Measurements from ENCODE around the gene HRK. TPM values are rescaled to one million over a fixed set of nuclear protein-coding genes. Genes with fewer than 3 reads are reported as not detected.

Gene HRK
- total and polyA plus RNA-seq, 2 of the 8 experiments (the other 6 are each of a cell fraction or from before 2014, with no cell fraction given), result 1.6 to 2.7 TPM

GRCh38 chr12:116890330-116890729 lies 9.1 kb upstream of the HRK start:
- POLR2A ChIA-PET (ENCODE audit: partially characterized antibody), result no interaction called here
- H3K9me3 ChIP-seq (ENCODE audit: insufficient read depth in 2 of 2, low read depth in 1 of 2, low read length in 1 of 2), result no peaks in the 10 kb centered on the region; a peak in 1 of 4 replicates
- H4K5ac ChIP-seq (ENCODE audit: insufficient read length, low read depth, low read length), result no peak overlapping the region
- H3K18ac ChIP-seq (ENCODE audit: extremely low read depth, low read length), result no peak overlapping the region
- CTCF ChIA-PET (ENCODE audit: partially characterized antibody), result interaction anchor here (1.2 to 2.5 kb wide), 2 partner anchors 10 to 27 kb away, joined by 3 to 6 read pairs; no protein-coding TSS in a partner anchor
- no peaks in the 10 kb centered on the region for H3K79me1 ChIP-seq (ENCODE audit: low read depth, low read length)
- H4K8ac ChIP-seq (ENCODE audit: extremely low read depth, insufficient read depth, low read length), result no peak overlapping the region
- no peaks in the 10 kb centered on the region for H4K20me1 ChIP-seq (replicated peaks in 1 of 2; ENCODE audit: control insufficient read depth in 1 of 2, insufficient read depth in 2 of 2, low read length in 2 of 2)
- no peak overlapping the region for H3K4me3 ChIP-seq (ENCODE audit: extremely low read depth in 1 of 4, insufficient read depth in 2 of 4, low read depth in 3 of 4, low read length in 4 of 4)
- H2AK5ac ChIP-seq (ENCODE audit: low read depth, low read length), result no peak overlapping the region
- H3K4ac ChIP-seq (replicated peaks; ENCODE audit: insufficient read length, low read depth, low read length), result no peak overlapping the region
- no peak overlapping the region for H4K91ac ChIP-seq (replicated peaks; ENCODE audit: insufficient read length, low read length)
- H3K4me2 ChIP-seq (ENCODE audit: insufficient read depth in 1 of 2, low read depth in 2 of 2, low read length in 2 of 2), result no peak overlapping the region
- no peak overlapping the region for H3K14ac ChIP-seq (ENCODE audit: insufficient read length)
- no peak overlapping the region for H2BK5ac ChIP-seq (ENCODE audit: low read depth, low read length)
- TF ChIP-seq KDM1A (IDR thresholded peaks at IDR 0.05; ENCODE audit: borderline replicate concordance, low read length), result peak; percentile 76; the same call in 1 of the 2 replicates
- TF ChIP-seq BACH1 (IDR thresholded peaks at IDR 0.05; ENCODE audit: low read length), result no peak
- no peaks in the 10 kb centered on the region for H3K36me3 ChIP-seq (ENCODE audit: control insufficient read depth in 2 of 4, insufficient read depth in 4 of 4, low read length in 3 of 4)
- H3K27ac ChIP-seq (ENCODE audit: low read depth, low read length), result no peak overlapping the region
- H3K23ac ChIP-seq (ENCODE audit: insufficient read length), result no peak overlapping the region
- no peaks in the 10 kb centered on the region for H3K79me2 ChIP-seq (ENCODE audit: control insufficient read depth in 1 of 2, insufficient read depth in 2 of 2, low read length in 2 of 2)
- no peaks in the 10 kb centered on the region for H3K27me3 ChIP-seq (replicated peaks in 1 of 4; ENCODE audit: control insufficient read depth in 3 of 4, extremely low read depth in 1 of 4, insufficient read depth in 3 of 4, low read length in 3 of 4)
- FAIRE-seq (no peak), DNase-seq (ENCODE audit: low read depth in 1 of 2, low spot score in 2 of 2) (no peak)
- H3K56ac ChIP-seq (replicated peaks; ENCODE audit: insufficient read length, low read depth, low read length), result no peak overlapping the region
- H2BK12ac ChIP-seq (ENCODE audit: low read depth, low read length), result no peak overlapping the region
- H3K23me2 ChIP-seq (ENCODE audit: low read depth, low read length), result no peaks in the 10 kb centered on the region
- no peak overlapping the region for H2BK120ac ChIP-seq (replicated peaks; ENCODE audit: low read depth, low read length)
- no peak overlapping the region for H2AFZ ChIP-seq (ENCODE audit: low read length)
- no peak overlapping the region for H2BK15ac ChIP-seq (ENCODE audit: low read length)
- no peaks in the 10 kb centered on the region for H3K4me1 ChIP-seq (replicated peaks in 1 of 4; ENCODE audit: control insufficient read depth in 3 of 4, insufficient read depth in 4 of 4, low read length in 3 of 4)
- no peak overlapping the region for H2BK20ac ChIP-seq (ENCODE audit: low read length)
- no peak overlapping the region for H3K9ac ChIP-seq (replicated peaks in 1 of 4; ENCODE audit: extremely low read depth in 1 of 4, low read depth in 3 of 4, low read length in 3 of 4)
- WGBS, 2 experiments (ENCODE audit: extremely low coverage in 1 of 2, insufficient coverage in 1 of 2, insufficient read length in 1 of 2, insufficient replicate concordance in 2 of 2, low coverage in 1 of 2, low lambda C conversion rate in 2 of 2, missing lambda C conversion rate in 1 of 2), result 89% methylated on average over 2 of the region's 2 CpGs; no CpG with 5 or more reads in 1 of the 2 experiments
